Stimulated activated naive CD8-positive, alpha-beta T cell treated with anti-CD3 and anti-CD28 coated beads, Interleukin-15, Interleukin-2, amounts not matched to agents 100 U/mL and 50 U/mL, for 24 hours (primary cell): ENCODE results near the gene PMEPA1.

Experiments used
- ATAC-seq: fragments of 150-1000 bp; cut with Tn5 transposase; one replicate; pipeline ENCODE4 v1.10.0; 2021
- DNase-seq: peaks from one replicate; pipeline ENCODE4 v3.0.0; 2021

The PMEPA1 gene

DNA sequence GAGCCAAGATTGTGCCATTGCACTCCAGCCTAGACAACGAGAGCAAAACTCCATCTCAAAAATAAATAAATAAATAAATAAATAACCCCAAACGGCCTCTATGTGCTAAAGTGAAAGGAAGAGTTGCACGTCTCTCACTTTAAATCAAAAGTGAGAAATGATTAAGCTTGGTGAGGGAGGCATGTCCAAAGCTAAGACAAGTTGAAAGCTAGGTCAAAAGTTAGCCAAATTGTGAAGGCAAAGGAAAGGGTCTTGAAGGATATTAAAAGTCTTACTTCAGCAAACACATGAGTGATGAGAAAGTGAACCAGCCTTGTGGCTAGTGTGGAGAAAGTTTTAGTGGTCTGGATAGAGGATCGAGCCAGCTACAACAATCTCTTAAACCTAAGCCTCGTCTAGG lies 103.9 kb downstream of the PMEPA1 start:
- ATAC-seq (no peak), DNase-seq (no peak)

DNA sequence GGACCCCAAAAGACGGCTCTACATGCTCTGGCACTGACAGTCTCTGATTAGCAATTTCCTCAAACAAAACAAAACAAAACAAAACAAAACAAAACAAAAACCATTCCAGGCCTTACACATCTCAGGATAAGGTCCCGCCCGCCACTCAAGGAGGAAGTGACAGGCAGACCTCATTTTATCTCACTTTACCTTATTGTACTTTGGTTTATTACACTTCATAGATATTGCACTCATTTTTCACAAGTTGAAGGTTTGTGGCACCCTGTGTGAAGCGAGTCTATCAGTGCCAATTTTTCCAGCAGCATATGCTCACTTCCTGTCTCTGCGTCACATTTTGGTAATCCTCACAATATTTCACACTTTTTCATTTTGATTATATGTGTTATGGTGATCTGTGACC lies 104.8 kb downstream of the PMEPA1 start:
- DNase-seq (no peak), ATAC-seq (no peak)

DNA sequence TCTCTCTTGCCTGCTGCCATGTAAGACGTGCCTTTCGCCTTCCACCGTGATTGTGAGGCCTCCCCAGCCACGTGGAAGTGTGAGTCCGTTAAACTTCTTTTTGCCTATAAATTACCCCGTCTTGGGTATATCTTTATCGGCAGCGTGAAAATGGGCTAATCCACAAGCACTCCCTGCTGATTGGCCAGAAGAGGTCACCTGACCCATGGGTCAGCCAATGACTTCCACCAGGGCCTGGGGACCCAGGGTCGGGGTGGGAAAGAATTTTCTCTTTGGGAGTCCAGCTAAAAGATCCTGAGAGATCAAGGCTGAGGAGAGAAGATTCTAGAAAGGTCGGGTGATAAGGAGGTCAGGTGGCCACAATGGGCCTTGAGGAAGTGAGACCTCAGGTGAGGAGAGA lies 106.7 kb downstream of the PMEPA1 start:
- DNase-seq (no peak), ATAC-seq (no peak)

DNA sequence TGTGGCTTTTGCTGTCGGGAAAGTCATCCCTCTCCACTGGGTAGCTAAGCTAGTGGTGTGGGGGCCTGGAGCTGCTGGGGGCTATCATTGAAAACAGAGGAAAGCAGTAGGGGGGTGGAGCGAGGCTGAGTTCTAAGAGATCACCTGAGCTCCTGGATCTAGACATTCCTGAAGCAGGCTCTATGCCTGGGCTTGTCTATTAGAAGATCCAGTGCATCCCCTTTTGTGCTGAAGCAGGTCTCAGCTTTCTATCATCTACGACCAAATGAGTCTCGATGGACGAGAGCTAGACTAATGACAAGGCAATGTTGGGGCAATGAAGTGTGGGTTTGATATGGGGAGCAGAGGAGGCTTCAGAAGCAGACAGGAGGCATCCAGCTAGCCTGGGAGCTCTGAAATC lies 108.1 kb downstream of the PMEPA1 start:
- no peak for ATAC-seq
- no peak for DNase-seq

DNA sequence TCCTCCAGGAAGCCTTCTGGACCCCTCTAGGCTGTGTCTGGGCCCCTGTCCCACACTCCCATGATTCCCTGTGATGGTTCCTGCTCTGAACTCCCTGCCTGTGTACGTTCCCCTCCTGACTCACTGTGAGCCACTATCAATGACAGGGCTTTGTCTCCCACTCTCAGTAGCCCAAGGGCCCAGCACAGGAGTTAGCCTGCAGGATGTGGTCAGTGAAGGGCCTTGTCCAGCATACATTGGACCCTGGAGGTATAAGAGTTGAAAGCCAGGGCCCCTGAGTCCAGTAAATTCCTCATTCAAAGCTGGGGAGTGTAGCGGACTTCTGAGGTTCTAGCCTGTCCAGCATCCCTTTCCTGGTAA lies 108.6 kb downstream of the PMEPA1 start:
- no peak for ATAC-seq
- no peak for DNase-seq

DNA sequence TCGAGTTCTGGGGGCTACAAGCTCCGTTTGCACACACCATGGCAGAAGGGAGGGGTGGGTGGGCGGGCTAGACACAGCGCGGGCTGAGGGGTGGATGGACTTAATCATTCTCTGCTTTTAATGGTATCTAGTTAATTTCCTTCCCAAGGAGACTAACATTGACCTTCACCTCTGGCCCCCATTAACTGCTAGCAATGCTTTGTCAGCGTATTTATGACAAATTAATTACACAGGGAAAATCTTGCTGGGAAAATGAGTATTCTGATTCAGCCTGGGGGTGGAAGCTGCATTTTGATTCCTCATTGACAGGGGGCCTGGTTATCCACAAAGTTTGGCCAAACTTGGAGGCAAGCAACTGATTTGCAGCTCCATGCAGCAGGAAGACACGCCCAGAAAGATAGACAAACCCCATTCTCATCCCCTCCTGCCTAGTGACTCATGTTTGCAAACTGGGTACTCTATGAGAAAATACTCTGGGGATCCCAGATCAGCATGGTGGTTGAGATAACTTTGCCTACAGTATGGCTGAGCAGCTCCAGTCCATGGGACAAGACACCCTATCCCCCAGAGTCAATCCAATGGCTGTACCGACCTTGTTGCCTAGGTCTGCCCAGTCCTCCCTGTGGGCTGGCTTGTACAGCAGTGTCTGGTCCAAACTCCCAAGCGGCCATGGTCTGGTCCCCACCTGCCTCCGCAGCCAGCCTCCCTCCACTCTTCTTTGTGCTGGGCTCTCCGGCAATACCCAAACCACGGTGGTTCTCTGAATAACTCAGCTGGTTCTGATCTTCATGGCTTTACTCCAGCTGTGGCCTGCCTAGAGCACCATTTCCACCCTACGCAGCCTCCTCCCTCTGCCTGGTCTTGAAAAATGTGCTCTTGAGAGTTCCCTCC lies 109.2 kb downstream of the PMEPA1 start:
- ATAC-seq = peak; percentile 8
- no peak for DNase-seq

DNA sequence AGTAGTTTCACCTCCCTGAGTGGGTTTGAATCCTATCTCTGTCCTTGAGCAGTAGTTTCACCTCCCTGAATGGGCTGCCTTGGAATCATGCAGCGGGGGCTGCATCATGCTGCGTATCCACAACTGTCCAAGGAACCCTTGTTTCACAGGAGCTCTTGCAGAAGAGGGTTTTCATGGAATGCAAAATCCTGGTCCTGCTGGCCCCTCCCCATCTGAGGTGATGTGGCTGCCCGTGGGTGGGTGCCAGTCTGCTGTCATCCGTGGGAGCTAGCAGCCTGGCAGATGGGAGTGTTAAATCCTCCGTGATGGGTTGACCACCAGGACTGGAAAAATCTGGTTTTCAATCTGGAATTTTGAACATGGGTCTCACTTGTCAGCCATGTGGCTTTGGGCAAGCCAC lies 111.3 kb downstream of the PMEPA1 start:
- ATAC-seq (no peak), DNase-seq (no peak)
